Psoas muscle (tissue), 8 donors: Measurements from ENCODE around the gene FOXF1. TPM values are rescaled to one million over a fixed set of nuclear protein-coding genes. Genes with fewer than 3 reads are reported as not detected.
A peak's percentile ranks its signal among the peaks of the same experiment; 100 is the strongest.

Experiments
- ATAC-seq, 4 donors: fragments of 200-7000 bp; cut with Tn5 transposase; one replicate each; pipeline ENCODE4 v1.9.1; 2020; ENCODE audit warnings: moderate library complexity in 3 of 4, mild to moderate bottlenecking in 2 of 4
- DNase-seq, 2 donors: peaks; one replicate each; pipeline ENCODE4 v3.0.0-alpha.2; 2020
- H3K27ac ChIP-seq: fragments of 200-600 bp; one replicate; pipeline ENCODE4 v1.8.0; 2022
- H3K27me3 ChIP-seq, 3 donors: fragments of 200-600 bp in 1 of 3; one replicate each; pipeline versions ENCODE4 v1.6.1 to v1.8.0; 2013 to 2022; ENCODE audit warnings: low read length in 2 of 3, mild to moderate bottlenecking in 2 of 3, moderate library complexity in 1 of 3; ENCODE audit not compliant: insufficient read depth in 3 of 3
- H3K36me3 ChIP-seq, 2 donors: fragments of 200-600 bp in 1 of 2; one replicate each; pipeline versions ENCODE4 v1.6.1 to v1.8.0; 2013 to 2022; ENCODE audit warnings: low read depth in 1 of 2, mild to moderate bottlenecking in 1 of 2, moderate library complexity in 1 of 2; ENCODE audit not compliant: insufficient read depth in 1 of 2
- H3K4me1 ChIP-seq: fragments of 200-600 bp; one replicate; pipeline ENCODE4 v1.8.0; 2022
- H3K4me3 ChIP-seq: fragments of 200-600 bp; one replicate; pipeline ENCODE4 v1.8.0; 2022; ENCODE audit warnings: mild to moderate bottlenecking
- H3K9me3 ChIP-seq: fragments of 200-600 bp; one replicate; pipeline ENCODE4 v1.8.0; 2022
- CTCF ChIP-seq: fragments of 200-600 bp; IDR thresholded peaks from one replicate; pipeline ENCODE4 v1.8.0; 2022; ENCODE audit warnings: antibody characterized with exemption
- WGBS, 3 donors: extraction: QIAGEN DNeasy Blood & Tissue Kit; methylation state at CpG; one replicate each; pipeline versions ENCODE4 v1.1.6 to v1.1.7; 2013; 5-methylcytosine and 5-hydroxymethylcytosine counted together
- intact Hi-C, 2 donors: fragments of 100-400 bp; cut with DNase I; formaldehyde crosslinking; loops; one replicate each; pipeline versions ENCODE4 v1.11.0 to v1.14.2; 2022
- polyA plus RNA-seq, 3 donors: library from polyadenylated mRNA; stranded (reverse); fragments of 200-250 nt; gene quantifications; one replicate each; pipeline ENCODE4 v1.2.3, GENCODE V29; 2013
- total RNA-seq, 4 donors: library from RNA; stranded (reverse); fragmentation: NEBNext Ultra II Directional in 2 of 4; extraction: Animal tissue kit (Norgen Biotek cat#: 25700) in 2 of 4; gene quantifications; one replicate each; pipeline versions ENCODE4 v1.2.1 to v1.2.4, GENCODE V29; 2021 to 2023
- donor health status: healthy with polysubstance abuse.
- donor health status: DM: no; HTN: no; CAD: no; lungs with moderate emphysema.
- donor health status: Bipolar disorder and iron deficiency.
- donor health status: healthy.
- donor health status: DM: yes; HTN: yes; CAD: no.
- donor health status: DM: no; HTN: no; CAD: no.
- donor health status: DM: no; HTN: no; CAD: no.
- donor health status: DM: yes; HTN: yes; CAD: no.

FOXF1 gene
- total and polyA plus RNA-seq, 7 donors: 0.01 to 0.12 (median 0.03) TPM; not detected in 2

- no peak for TF ChIP-seq CTCF
- no peaks in the 10 kb centered on the region for H3K9me3 ChIP-seq
- peaks cover 0 to 98% (median 66%) of the 10 kb centered on the region in 3 donors for H3K27me3 ChIP-seq
- H3K4me1 ChIP-seq: peaks cover 23% of the 10 kb centered on the region
- ATAC-seq: no peak
- no peak for DNase-seq
- H3K4me3 ChIP-seq: no peak overlapping the region
- 1 to 2% (median 1%) methylated on average over 39 to 67 of the region's 67 CpGs for WGBS, 3 donors
- H3K36me3 ChIP-seq: no peaks in the 10 kb centered on the region
- intact Hi-C loops: no loop called here
- no peak overlapping the region for H3K27ac ChIP-seq
Observed at GRCh38 chr16:86505185-86505898, 5.0 kb upstream of the FOXF1 start.

DNA sequence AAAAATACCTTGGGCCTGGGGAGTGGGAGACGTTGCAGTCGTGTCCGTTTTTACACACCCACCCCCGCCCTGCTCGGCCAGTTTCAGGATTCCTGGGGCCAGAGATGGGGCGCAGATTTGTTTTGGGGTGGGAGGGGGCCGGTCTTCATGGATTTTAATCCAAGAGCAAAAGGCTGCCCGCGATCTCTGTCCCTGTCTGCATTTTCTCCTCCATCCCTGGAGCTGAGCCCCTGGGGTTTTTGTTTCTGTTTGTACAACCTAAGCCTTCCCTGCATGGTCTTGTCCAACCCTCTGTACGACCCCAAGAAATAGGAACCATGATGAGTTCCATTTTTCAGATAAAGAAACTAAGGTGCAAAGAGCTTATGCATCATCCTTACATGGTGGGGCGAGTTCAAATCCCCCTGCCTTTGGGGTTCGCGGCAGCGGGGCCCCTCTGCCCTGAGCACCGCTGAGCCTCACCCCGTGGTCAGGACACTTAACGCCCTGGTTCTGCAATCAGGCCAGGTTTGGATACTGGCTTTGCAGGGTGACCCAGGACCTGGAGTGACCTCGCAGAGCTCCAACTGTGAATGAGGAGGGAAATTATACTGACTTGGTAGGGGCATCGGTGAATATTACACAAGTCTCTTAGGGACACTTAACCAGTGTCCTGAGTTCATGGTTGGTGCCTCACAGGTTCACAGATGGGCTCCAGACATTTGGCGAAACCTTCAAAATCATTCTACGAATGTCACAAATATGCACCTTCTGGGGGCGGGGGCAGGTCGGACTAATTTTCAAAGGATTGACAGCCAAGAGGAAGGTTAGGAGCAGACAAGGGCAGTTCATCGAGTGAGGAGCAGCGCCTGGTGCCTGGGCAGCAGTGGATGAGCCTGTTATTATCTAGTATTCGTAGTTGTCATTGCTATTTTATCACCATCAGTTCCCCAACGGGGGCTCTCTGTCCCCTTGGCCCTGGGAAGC lies 4.1 kb upstream of the FOXF1 start:
- ATAC-seq (no peak), DNase-seq (no peak)
- intact Hi-C loops: no loop called here
- whole genome bisulfite sequencing, 3 donors: 3 to 5% (median 4%) methylated on average over 27 of the region's 27 CpGs
- H3K4me3 ChIP-seq: no peak overlapping the region
- H3K36me3 ChIP-seq: no peaks in the 10 kb centered on the region
- H3K27ac ChIP-seq: no peak overlapping the region
- H3K4me1 ChIP-seq: peaks cover 23% of the 10 kb centered on the region
- H3K9me3 ChIP-seq: no peaks in the 10 kb centered on the region
- no peak for TF ChIP-seq CTCF
- H3K27me3 ChIP-seq: peaks cover 0 to 98% (median 67%) of the 10 kb centered on the region in 3 donors

DNA sequence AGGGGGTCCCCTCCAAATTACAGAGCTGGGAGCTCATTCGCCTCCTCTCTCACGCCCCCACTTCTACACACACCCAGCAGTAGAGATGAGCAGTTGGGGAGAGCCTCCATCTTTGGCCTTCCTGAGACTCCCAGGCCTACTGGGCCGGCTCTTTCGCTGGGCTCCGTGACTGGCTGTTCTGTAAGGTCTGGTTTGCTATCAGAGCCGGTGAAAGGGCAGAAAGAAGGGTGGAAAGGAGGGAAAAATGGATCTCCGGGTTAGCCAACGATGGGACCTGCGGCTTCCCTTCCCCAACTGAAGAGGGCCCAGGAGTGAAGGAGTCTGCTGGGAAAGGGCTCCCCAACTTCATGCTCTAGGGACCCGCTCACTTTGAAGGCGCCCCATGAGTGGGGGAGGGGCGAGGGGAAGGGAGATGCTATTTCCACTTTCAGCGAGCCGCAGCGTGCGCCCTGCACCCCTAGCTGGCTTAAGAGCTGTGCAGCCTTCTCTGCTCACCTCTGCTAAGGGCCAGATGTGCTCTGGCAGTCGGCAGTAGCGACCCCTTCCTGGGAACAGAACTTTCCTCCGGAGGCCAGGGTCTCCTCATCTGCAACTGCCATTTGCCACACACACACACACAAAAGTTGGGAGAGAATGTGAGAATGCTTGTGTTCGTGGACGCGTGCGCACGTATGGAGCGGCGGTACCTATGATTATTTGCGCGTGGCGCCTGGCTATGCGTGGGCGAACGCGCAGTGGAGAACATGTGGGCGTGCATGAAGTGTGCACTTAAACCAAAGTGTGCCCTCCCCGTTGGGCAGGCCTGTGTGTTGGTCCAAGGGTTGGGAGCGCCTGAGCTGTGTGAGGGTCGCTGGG lies 2.9 kb upstream of the FOXF1 start:
- WGBS, 3 donors: 4 to 6% (median 5%) methylated on average over 37 of the region's 37 CpGs
- Histone ChIP-seq H3K4me3 (no peak overlapping the region), H3K27ac (no peak overlapping the region), H3K4me1 (peaks cover 23% of the 10 kb centered on the region), H3K27me3 (peaks cover 0 to 98% (median 70%) of the 10 kb centered on the region in 3 donors), H3K9me3 (no peaks in the 10 kb centered on the region), H3K36me3 (no peaks in the 10 kb centered on the region)
- no peak for DNase-seq
- ATAC-seq: no peak
- intact Hi-C loops: no loop called here
- no peak for TF ChIP-seq CTCF

- no peak overlapping the region for H3K27ac ChIP-seq
- ATAC-seq: no peak
- TF ChIP-seq CTCF: no peak
- H3K36me3 ChIP-seq: no peaks in the 10 kb centered on the region
- DNase-seq: no peak
- H3K9me3 ChIP-seq: no peaks in the 10 kb centered on the region
- intact Hi-C loops: no loop called here
- WGBS, 3 donors: 1 to 2% (median 1%) methylated on average over 79 to 99 of the region's 99 CpGs
- H3K27me3 ChIP-seq: peaks cover 0 to 98% (median 68%) of the 10 kb centered on the region in 3 donors
- H3K4me1 ChIP-seq: peaks cover 23% of the 10 kb centered on the region
- H3K4me3 ChIP-seq: peak overlapping the region; percentile 66
Observed at GRCh38 chr16:86508028-86508946, 2.0 kb upstream of the FOXF1 start.
